ENCODE data around the gene ARRDC4. TPM values are rescaled to one million over a fixed set of nuclear protein-coding genes. Genes with fewer than 3 reads are reported as not detected.

The ARRDC4 gene
- total RNA-seq, 4 donors from 2014 or later, result 6.3 to 24.6 (median 12.5) TPM

GRCh38 chr15:98003996-98004395 is 43.5 kb downstream of the ARRDC4 start:
- no peak for TF ChIP-seq POLR2A (IDR thresholded peaks at IDR 0.05)
- TF ChIP-seq, protein P1, sequence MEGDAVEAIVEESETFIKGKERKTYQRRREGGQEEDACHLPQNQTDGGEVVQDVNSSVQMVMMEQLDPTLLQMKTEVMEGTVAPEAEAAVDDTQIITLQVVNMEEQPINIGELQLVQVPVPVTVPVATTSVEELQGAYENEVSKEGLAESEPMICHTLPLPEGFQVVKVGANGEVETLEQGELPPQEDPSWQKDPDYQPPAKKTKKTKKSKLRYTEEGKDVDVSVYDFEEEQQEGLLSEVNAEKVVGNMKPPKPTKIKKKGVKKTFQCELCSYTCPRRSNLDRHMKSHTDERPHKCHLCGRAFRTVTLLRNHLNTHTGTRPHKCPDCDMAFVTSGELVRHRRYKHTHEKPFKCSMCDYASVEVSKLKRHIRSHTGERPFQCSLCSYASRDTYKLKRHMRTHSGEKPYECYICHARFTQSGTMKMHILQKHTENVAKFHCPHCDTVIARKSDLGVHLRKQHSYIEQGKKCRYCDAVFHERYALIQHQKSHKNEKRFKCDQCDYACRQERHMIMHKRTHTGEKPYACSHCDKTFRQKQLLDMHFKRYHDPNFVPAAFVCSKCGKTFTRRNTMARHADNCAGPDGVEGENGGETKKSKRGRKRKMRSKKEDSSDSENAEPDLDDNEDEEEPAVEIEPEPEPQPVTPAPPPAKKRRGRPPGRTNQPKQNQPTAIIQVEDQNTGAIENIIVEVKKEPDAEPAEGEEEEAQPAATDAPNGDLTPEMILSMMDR (IDR thresholded peaks at IDR 0.05), result no peak
- no peaks in the 10 kb centered on the region for H3K9me3 ChIP-seq
- peaks cover 3 to 24% (median 6%) of the 10 kb centered on the region in 3 donors for H3K4me1 ChIP-seq
- no peaks in the 10 kb centered on the region for H3K27me3 ChIP-seq
- 9 to 31% methylated on average over 2 to 3 of the region's 3 CpGs for WGBS, 2 donors
- intact Hi-C loops (cut with DNase I), result loop anchor here (5.0 kb wide), 1 partner anchor 73 kb away; no protein-coding TSS in a partner anchor
- peak overlapping the region in 2 of 4 donors; percentile 18 to 69 for H3K27ac ChIP-seq
- no peak for DNase-seq
- H3K4me3 ChIP-seq, result no peak overlapping the region
- no peaks in the 10 kb centered on the region for H3K36me3 ChIP-seq

DNA sequence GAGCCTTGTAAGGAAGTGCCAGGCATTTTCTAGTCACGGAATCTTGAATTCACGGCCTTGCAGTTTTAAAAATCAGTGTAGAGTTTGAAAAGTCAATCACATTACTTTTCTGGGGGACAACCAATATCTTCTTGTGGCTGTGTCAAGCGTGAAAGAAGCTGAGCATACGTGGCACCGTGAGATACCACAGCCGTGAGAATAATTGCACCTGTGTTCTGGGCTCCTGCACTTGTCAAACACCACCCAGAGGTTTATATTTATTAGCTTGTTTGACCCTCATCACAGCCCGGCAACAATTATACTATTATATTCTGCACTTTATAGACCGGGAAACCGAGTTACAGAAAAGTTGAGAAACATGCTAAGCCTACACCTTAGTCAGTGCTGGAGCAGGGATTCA is 45.2 kb downstream of the ARRDC4 start:
- Histone ChIP-seq H3K4me1 (peaks cover 3 to 22% (median 6%) of the 10 kb centered on the region in 3 donors), H3K4me3 (no peak overlapping the region), H3K9me3 (no peaks in the 10 kb centered on the region), H3K36me3 (no peaks in the 10 kb centered on the region), H3K27me3 (no peaks in the 10 kb centered on the region), H3K27ac (no peak overlapping the region)
- WGBS, 2 donors, result 74 to 80% methylated on average over 9 of the region's 9 CpGs
- TF ChIP-seq POLR2A (IDR thresholded peaks at IDR 0.05), result no peak
- TF ChIP-seq, protein P1 (IDR thresholded peaks at IDR 0.05), result no peak
- intact Hi-C loops (cut with DNase I), result no loop called here
- no peak for DNase-seq

DNA sequence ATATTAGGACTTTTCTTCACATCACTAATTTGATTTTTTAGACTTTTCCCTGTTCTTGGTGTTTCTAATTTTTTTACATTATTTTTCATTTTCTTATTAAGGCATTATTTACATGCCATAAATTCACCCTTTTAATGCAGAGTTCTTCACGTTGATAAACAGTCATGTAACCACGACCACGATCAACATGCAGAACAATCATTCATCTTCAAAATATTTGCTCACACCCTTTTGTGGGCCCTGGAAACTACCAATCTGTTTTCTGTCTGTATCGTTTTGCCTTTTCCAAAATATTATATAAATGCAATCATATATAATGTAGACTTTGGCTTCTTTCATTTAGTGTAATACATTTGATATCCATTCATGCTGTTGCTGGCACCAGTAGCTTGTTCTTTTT is 48.7 kb downstream of the ARRDC4 start:
- H3K27me3 ChIP-seq, result no peaks in the 10 kb centered on the region
- peaks cover 0 to 8% (median 3%) of the 10 kb centered on the region in 3 donors for H3K4me1 ChIP-seq
- no peaks in the 10 kb centered on the region for H3K9me3 ChIP-seq
- H3K36me3 ChIP-seq, result no peaks in the 10 kb centered on the region
- intact Hi-C loops (cut with DNase I), result no loop called here
- WGBS, 2 donors, result 57 to 62% methylated on average over 4 of the region's 4 CpGs
- H3K4me3 ChIP-seq, result no peak overlapping the region
- H3K27ac ChIP-seq, result no peak overlapping the region
- TF ChIP-seq POLR2A (IDR thresholded peaks at IDR 0.05), result no peak
- TF ChIP-seq, protein P1 (IDR thresholded peaks at IDR 0.05), result no peak
- no peak for DNase-seq

DNA sequence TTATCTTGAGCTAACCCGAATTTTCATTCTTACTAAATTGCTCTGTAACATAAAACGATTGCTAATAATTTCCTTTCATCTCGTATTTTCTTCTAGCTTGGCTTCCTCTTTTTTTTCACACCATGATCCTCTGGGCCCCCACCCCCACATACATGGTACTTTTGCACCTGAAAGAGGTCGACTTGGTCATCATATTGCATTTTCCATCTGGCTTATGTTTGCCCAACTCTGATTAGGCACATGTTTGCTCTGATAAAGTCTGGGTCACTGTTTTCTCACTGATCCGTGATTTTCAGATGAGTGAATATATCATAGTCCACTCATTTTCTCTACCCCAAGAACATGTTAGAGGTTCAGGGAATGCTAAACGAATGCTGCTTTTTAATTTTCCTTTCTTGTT is 49.5 kb downstream of the ARRDC4 start:
- no peak overlapping the region for H3K27ac ChIP-seq

GRCh38 chr15:98012354-98012753 is 51.9 kb downstream of the ARRDC4 start:
- H3K4me1 ChIP-seq, result no peaks in the 10 kb centered on the region
- H3K27ac ChIP-seq, result no peak overlapping the region
- no peak for DNase-seq
- no peaks in the 10 kb centered on the region for H3K27me3 ChIP-seq
- H3K36me3 ChIP-seq, result no peaks in the 10 kb centered on the region
- intact Hi-C loops (cut with DNase I), result no loop called here
- TF ChIP-seq POLR2A (IDR thresholded peaks at IDR 0.05), result no peak
- TF ChIP-seq, protein P1 (IDR thresholded peaks at IDR 0.05), result no peak
- WGBS, 2 donors, result 49 to 60% methylated on average over 5 of the region's 5 CpGs
- H3K9me3 ChIP-seq, result no peaks in the 10 kb centered on the region
- H3K4me3 ChIP-seq, result no peak overlapping the region

More for the DNA sequence above, 49.5 kb downstream of the ARRDC4 start:
- intact Hi-C loops (cut with DNase I), result no loop called here
- H3K4me3 ChIP-seq, result no peak overlapping the region
- H3K36me3 ChIP-seq, result no peaks in the 10 kb centered on the region
- no peak for TF ChIP-seq POLR2A (IDR thresholded peaks at IDR 0.05)
- TF ChIP-seq, protein P1 (IDR thresholded peaks at IDR 0.05), result no peak
- no peaks in the 10 kb centered on the region for H3K9me3 ChIP-seq
- no peak for DNase-seq
- 53 to 63% methylated on average over 6 of the region's 6 CpGs for WGBS, 2 donors
- H3K4me1 ChIP-seq, result peaks cover 0 to under 1% (median 0%) of the 10 kb centered on the region in 3 donors
- no peaks in the 10 kb centered on the region for H3K27me3 ChIP-seq

Data from esophagus squamous epithelium (tissue), 5 donors.